ELF-1 (cell line): ENCODE data around the gene G2E3.
"Not testable (repeated sequence)": the region's sequence is repeated elsewhere in the genome, so short reads cannot be mapped to it uniquely, and the experiment has no call there.

Experiments
- DNase-seq: peaks from one replicate; pipeline ENCODE4 v3.0.0-alpha.2; 2016; ENCODE audit warnings: low read depth, low spot score

Gene G2E3

GRCh38 chr14:30559638-30560091 is 707 bp downstream of the G2E3 start:
- peak; percentile 33 for DNase-seq

- no peak for DNase-seq
These were observed 1.6 kb downstream of the G2E3 start for GRCh38 chr14:30560581-30560980.

- DNase-seq, result no peak
These were observed 5.4 kb downstream of the G2E3 start for GRCh38 chr14:30564235-30564867.

GRCh38 chr14:30564868-30565248 is 5.9 kb downstream of the G2E3 start:
- DNase-seq, result no peak

GRCh38 chr14:30569216-30569902 is 10.4 kb downstream of the G2E3 start:
- peak; percentile 14 for DNase-seq

- DNase-seq, result no peak
These were observed 10.9 kb downstream of the G2E3 start for GRCh38 chr14:30569903-30570226.

GRCh38 chr14:30572237-30572636 is 13.3 kb downstream of the G2E3 start:
- DNase-seq, result no peak

GRCh38 chr14:30572771-30573170 is 13.8 kb downstream of the G2E3 start:
- DNase-seq, result no peak

GRCh38 chr14:30573226-30573814 is 14.4 kb downstream of the G2E3 start:
- no peak for DNase-seq

- DNase-seq, result no peak
These were observed 15.0 kb downstream of the G2E3 start for GRCh38 chr14:30573966-30574365.

- not testable (repeated sequence) for DNase-seq
These were observed 15.8 kb downstream of the G2E3 start for GRCh38 chr14:30574777-30575176.

- DNase-seq, result not testable (repeated sequence)
These were observed 17.4 kb downstream of the G2E3 start for GRCh38 chr14:30576333-30576732.

- DNase-seq, result no peak
These were observed 21.8 kb downstream of the G2E3 start for GRCh38 chr14:30580616-30581282.

- DNase-seq, result no peak
These were observed 22.3 kb downstream of the G2E3 start for GRCh38 chr14:30581283-30581625.

GRCh38 chr14:30582376-30582775 is 23.4 kb downstream of the G2E3 start:
- DNase-seq, result no peak

GRCh38 chr14:30584058-30584630 is 25.2 kb downstream of the G2E3 start:
- no peak for DNase-seq

GRCh38 chr14:30585204-30585603 is 26.2 kb downstream of the G2E3 start:
- DNase-seq, result no peak

- no peak for DNase-seq
These were observed 28.2 kb downstream of the G2E3 start for GRCh38 chr14:30587141-30587540.

- DNase-seq, result no peak
These were observed 29.9 kb downstream of the G2E3 start for GRCh38 chr14:30588873-30589272.

GRCh38 chr14:30596935-30597334 is 38.0 kb downstream of the G2E3 start:
- no peak for DNase-seq

- DNase-seq, result no peak
These were observed 38.5 kb downstream of the G2E3 start for GRCh38 chr14:30597504-30597903.
